ENCODE results near the gene GOLIM4.

- no peak for TF ChIP-seq TAF1 (IDR thresholded peaks at IDR 0.05; ENCODE audit: low read depth)
- no peak for TF ChIP-seq ZBTB7A (IDR thresholded peaks at IDR 0.05; ENCODE audit: low read depth)
- TF ChIP-seq CEBPB (IDR thresholded peaks at IDR 0.05) = no peak
- TF ChIP-seq CREB1 (IDR thresholded peaks at IDR 0.05; ENCODE audit: low read depth) = no peak
- no peak for TF ChIP-seq FOXM1 (IDR thresholded peaks at IDR 0.05; ENCODE audit: borderline replicate concordance, low read depth)
- no peak for TF ChIP-seq RAD21 (IDR thresholded peaks at IDR 0.05; ENCODE audit: low read depth)
- no peak for TF ChIP-seq REST (IDR thresholded peaks at IDR 0.05; ENCODE audit: low read depth)
- no peak for TF ChIP-seq YY1 (IDR thresholded peaks at IDR 0.05; ENCODE audit: low read depth)
- TF ChIP-seq MAX (IDR thresholded peaks at IDR 0.05) = no peak
Observed at GRCh38 chr3:168086541-168087260, 9.0 kb downstream of the GOLIM4 start.

Measured in Ishikawa (cell line).